Tibial nerve (tissue), 4 donors: Measurements from ENCODE around the gene SYTL1.

Experiments
- EP300 ChIP-seq, 2 donors: sonication (generic); formaldehyde crosslinking; IDR thresholded peaks; one replicate each; pipeline ENCODE4 v1.6.1; 2017; ENCODE audit warnings: antibody characterized with exemption in 2 of 2, mild to moderate bottlenecking in 1 of 2
- POLR2A ChIP-seq, 2 donors: fragments of 450-650 bp; IDR thresholded peaks; one replicate each; pipeline ENCODE4 v1.6.1; 2017; ENCODE audit warnings: antibody characterized with exemption in 2 of 2, mild to moderate bottlenecking in 2 of 2, moderate library complexity in 2 of 2
- TF ChIP-seq, protein P1 (sequence below), 5 experiments: fragments of 200-600 bp in 3 of 5; fragments of 450-650 bp in 2 of 5; sonication (generic) in 3 of 5; IDR thresholded peaks; one replicate each; pipeline ENCODE4 v1.5.1; 2016 to 2019; ENCODE audit warnings: antibody characterized with exemption in 5 of 5, mild to moderate bottlenecking in 3 of 5, moderate library complexity in 2 of 5

DNA sequence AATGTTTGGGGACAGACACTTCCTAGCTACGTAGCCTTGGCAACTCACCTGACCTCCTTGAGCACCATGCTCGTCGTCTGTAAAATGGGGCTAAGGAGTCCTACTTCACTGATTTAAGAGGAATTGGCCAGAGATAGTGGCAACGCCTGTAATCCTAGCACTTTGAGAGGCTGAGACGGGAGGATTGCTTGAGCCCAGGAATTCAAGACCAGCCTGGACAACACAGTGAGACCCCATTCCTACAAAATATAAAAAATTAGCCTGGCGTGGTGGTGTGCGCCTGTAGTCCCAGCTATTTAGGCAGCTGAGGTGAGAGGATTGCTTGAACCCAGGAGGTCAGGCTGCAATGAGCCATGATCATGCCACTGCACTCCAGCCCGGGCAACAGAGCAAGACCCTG lies 4.5 kb downstream of the SYTL1 start:
- TF ChIP-seq, protein P1, sequence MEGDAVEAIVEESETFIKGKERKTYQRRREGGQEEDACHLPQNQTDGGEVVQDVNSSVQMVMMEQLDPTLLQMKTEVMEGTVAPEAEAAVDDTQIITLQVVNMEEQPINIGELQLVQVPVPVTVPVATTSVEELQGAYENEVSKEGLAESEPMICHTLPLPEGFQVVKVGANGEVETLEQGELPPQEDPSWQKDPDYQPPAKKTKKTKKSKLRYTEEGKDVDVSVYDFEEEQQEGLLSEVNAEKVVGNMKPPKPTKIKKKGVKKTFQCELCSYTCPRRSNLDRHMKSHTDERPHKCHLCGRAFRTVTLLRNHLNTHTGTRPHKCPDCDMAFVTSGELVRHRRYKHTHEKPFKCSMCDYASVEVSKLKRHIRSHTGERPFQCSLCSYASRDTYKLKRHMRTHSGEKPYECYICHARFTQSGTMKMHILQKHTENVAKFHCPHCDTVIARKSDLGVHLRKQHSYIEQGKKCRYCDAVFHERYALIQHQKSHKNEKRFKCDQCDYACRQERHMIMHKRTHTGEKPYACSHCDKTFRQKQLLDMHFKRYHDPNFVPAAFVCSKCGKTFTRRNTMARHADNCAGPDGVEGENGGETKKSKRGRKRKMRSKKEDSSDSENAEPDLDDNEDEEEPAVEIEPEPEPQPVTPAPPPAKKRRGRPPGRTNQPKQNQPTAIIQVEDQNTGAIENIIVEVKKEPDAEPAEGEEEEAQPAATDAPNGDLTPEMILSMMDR (IDR thresholded peaks at IDR 0.05): no peak
- TF ChIP-seq EP300 (IDR thresholded peaks at IDR 0.05): no peak
- TF ChIP-seq POLR2A (IDR thresholded peaks at IDR 0.05): no peak
